ENCODE measurements around the gene GSKIP.

GSKIP gene

GRCh38 chr14:96418075-96418474 is 54.7 kb downstream of the GSKIP start:
- no peak for DNase-seq (ENCODE audit: low spot score)

DNA sequence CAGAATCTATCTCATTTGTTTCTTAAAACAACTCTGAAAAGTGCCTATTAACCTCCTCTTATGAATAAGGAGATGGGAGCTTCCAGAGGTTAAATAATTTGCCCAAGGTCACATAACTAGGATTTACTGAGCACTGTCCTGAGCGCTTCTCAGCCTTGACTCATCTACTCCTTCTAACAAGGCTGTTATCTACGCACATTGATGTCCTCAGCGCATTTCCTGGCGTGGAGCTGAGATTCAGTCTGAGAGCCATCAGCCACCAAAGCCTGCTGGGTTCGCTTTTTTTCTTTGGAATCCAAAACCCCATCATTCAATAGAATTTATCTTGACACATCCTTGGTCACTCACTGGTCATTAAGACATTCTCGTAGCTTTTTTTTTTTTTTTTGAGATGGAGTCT is 57.9 kb downstream of the GSKIP start:
- peak; percentile 25 for DNase-seq (ENCODE audit: low spot score)

DNA sequence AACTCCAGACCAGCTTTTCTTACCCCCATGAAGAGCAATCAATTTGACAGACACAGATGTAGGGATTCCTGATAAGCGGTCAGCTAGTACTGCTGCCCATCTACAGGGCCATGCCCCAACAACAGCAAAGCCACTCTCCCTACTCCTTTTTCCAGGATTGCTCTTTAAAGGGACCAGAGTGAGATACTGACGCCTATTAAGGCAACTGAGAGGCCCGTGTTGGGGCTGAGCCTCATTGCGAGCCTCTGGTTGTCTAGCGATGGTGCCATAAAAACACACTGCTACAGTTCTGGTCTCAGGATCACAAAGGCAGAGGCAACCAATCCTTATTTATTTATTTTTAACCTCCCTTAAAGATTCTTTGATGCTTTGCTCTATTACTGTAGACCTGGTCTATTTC is 59.7 kb downstream of the GSKIP start:
- DNase-seq (ENCODE audit: low spot score), result no peak

GRCh38 chr14:96423446-96424108 is 60.3 kb downstream of the GSKIP start:
- no peak for DNase-seq (ENCODE audit: low spot score)

GRCh38 chr14:96424109-96424989 is 61.0 kb downstream of the GSKIP start:
- DNase-seq (ENCODE audit: low spot score), result peak; percentile 88

DNA sequence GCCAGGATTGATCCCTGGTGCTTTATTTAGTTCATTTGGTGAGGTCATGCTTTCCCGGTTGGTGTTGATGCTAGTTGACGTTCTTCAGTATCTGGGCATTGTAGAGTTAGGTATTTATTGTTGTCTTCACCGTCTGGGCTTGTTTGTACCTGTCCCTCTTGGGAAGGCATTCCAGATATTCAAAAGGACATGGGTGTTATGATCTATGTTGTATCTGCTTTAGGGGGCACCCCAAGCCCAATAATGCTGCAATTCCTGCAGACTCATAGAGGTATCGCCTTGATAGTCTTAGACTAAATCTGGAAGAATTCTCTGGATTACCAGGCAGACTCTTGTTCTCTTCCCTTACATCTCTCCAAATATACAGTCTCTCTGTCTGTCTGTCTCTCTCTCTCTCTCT is 70.7 kb downstream of the GSKIP start:
- no peak for DNase-seq (ENCODE audit: low spot score)
